HL-60/S4 treated with retinoic acid at 250 ng/mL for 4 days and 3 days (cell line): ENCODE data around the gene SEMA5A.
"Not testable (repeated sequence)": the region's sequence is repeated elsewhere in the genome, so short reads cannot be mapped to it uniquely, and the experiment has no call there.

Experiments used
- in situ Hi-C: fragments of 300-500 bp; cut with MboI; formaldehyde crosslinking; loops from 2 replicates; pipeline ENCODE4 v1.7.0; 2022; ENCODE audit warnings: low sequenced_read_pairs

Gene SEMA5A

DNA sequence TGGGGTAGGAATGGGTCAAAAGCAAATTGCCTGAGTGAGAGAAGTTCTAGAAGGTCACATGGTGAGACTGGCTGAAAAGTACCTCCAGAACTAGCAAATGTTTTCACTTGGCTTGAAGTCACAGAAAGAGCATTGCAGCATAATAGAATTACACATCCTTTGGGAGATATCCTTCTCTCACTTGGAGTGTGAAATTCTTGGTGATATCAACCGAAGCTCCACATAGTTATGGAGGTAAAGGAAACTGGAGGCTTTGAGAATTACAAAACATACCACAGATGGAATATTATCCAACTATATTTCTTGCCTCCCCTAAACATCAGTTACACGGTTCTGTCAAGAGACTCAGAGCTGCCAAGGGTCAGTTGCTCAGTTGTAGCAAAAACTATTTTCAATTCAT is 182.4 kb downstream of the SEMA5A start:
- in situ Hi-C loops = no loop called here

DNA sequence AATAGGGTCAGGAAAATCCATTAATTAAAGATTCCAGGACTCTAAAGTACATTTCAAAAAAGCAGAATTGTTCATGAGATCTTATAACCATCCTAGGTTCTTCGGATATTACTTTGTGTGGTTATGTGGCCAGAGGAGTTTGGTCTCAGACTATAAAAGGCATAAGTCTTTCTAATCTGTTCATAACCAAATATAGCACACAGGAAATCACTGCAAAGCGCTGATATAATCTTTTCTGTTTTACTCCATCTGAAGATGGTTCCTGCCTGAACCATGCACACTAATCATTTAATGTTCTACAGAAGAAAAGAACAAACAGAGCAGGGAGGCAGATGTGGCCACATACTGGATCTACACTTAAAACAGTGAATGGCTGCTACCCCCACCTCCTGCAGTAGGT is 182.8 kb downstream of the SEMA5A start:
- in situ Hi-C loops = no loop called here

DNA sequence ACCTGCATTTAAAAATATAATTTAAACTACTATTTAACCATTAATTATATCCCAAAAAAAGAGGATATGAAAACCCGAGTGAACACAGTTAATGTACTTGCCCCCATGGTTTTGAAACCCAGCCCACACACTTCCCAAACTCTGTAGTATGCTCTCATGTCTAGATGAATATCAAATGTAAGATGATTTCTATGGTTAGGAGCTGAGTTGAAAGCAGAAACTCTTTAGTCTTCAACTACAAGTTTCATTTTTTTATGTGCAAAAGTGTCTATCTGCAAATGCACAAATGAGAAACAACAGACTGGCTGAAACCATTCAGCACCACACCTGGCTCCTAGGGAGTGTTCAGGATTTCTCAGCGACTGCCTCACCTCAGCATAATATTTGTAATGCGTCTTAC is 183.3 kb downstream of the SEMA5A start:
- in situ Hi-C loops = no loop called here

DNA sequence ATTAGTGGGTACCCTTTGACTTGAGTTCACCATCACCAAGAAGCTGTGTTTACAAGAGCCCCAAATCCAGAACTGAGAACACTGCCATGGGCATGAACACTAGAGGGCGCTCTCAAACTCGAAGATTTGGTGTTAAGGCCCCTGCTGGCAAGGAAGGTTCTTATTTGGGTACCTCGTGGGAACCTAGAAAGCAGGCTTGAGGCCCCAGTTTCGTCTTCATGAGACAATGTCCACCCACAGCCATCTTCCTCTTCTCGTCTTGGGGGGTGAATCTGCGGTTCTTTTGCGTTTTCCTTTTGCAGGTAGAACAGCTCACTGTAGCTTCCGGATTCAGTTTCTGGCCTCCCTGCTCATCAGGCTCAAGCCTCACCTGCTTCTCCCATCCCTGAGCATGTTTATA is 184.0 kb downstream of the SEMA5A start:
- in situ Hi-C loops = no loop called here

DNA sequence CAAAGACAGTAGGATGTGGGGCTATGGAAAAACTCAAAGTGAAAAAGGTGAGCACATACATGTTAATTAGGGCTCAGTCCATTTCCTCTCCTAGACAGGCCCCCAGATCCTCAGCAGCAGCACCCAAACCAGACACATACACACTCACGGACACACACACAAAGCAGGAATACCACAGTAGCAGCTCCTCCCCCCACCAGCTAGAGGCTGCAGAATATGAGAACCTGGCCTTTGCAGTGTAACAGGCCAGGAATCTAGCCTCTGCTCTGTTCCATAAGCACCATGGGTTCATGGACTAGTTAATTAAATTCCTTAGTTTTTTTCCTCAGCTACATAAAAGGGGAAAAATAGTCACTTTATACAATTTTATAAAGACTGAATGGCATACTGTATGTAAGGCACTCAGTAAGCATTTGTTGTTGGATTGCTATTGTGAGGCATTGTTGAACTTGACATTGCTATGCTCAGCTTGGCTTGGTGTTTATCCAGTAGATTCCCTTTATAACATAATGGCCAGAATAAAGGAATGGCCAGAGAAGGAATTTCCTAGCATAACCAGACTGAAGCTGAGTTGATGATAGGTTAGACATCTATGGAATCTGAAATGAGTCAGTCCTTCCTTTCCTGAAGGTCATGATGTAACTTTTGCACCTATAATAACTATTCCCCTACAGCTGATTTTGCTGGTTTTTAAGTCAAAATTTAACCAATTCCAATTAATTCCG is 186.8 kb downstream of the SEMA5A start:
- in situ Hi-C loops = no loop called here

DNA sequence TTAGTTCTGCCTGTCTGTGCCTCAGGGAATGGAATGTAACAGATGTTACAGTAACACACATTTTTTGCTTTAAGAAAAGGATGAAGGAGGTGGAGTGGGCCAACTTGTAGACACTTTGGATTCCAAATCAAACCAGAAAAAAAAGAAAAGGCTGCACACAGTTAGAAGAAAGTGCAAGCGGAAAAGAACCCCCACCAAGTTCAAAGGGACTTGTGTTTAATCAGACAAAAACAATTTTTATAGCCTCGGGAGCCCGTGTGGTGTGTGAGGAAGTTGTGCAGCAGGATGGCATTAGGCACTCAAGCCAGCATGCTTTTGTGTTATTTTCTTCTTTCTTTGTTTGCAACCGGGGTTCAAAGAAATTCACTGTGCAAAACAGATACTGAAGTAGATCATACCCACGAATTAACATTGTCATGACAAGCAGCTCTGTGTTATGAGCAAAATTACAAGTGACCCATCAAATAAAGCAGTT is 189.5 kb downstream of the SEMA5A start:
- in situ Hi-C loops = no loop called here

DNA sequence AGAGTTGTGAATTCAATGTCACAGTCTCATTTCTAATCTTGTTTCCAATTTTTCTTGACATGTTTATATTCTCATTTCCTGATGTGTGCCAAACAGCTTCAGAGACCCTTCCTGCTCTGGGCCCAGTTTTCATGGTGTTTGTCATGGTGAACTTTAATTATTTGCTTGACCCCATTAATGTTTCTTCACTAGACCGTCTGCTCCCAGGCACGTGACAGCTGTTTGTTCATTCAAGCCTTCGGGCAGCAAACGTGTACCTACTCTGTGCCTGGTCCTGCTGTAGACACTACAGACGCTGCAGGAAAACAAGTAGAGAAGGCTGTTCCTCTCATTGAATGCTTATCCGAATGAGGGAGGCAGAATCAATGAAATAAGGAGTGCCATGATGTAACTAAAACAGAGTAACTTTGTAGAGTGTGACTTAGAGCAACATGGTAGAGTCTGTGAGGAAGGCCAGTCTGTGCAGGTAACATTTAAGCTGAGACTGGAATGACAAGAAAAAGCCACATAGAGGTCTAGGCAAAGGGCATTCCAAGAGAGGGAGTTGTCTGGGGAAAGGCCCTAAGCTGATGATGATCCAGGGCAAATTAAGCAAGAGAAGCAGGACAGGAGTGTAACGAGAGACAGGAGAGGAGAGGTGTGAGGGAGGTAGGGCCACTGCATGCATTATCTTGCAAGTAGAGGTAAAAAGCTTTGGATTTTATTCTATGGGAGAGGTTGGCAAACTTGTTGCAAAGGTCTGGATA is 191.4 kb downstream of the SEMA5A start:
- in situ Hi-C loops = no loop called here

DNA sequence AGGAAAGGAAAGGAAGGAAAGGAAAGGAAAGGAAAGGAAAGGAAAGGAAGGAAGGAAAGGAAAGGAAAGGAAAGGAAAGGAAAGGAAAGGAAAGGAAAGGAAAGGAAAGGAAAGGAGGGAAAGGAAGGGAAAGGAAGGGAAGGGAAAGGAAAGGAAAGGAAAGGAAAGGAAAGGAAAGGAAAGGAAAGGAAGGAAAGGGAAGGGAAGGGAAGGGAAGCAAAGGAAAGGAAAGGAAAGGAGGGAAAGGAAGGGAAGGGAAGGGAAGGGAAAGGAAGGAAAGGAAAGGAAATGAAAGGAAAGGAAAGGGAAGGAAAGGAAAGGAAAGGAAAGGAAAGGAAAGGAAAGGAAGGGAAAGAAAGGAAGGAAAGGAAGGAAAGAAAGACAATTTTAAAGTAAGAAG is 192.8 kb downstream of the SEMA5A start:
- in situ Hi-C loops = not testable (repeated sequence)

DNA sequence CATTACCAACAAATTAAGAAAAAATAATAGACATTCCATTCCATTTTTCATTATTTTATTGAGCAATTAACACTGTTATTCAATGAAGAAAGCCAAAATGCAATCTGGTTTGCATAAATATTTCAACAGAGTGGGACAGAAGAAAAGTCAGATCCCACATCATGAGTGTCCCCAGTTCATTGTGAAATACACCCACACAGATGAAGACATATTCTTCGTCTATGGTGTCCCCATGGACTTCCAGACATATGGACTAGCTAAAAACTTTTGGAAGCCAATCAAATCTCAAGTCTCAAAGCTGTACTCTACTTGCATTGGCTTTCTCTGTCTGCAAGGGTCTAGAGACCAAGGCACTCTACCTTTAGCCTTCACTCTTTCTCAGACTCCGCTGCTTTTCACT is 194.3 kb downstream of the SEMA5A start:
- in situ Hi-C loops = no loop called here

DNA sequence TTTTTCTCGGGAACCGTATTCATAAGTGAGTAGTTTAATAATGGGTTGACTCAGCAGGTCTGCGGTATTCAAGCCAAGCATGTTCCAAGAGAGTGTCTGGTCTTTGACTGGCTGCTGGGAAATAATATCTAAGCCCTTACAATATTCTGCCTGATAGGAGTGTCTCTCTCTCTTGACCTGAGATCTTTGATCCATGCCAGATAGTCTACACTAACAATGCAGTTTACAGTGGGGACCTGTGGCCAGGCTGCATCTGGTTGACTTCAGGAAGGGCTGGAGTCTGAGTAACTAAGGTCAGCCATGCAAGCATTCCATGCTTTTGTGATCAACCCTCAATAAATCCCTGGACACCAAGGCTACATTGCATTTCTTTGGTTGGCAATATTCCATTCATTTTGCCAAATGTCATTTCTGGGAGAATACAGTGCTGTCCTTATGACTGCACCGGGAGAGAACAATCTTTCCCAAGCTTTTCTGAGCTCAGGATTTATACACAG is 195.5 kb downstream of the SEMA5A start:
- in situ Hi-C loops = no loop called here

DNA sequence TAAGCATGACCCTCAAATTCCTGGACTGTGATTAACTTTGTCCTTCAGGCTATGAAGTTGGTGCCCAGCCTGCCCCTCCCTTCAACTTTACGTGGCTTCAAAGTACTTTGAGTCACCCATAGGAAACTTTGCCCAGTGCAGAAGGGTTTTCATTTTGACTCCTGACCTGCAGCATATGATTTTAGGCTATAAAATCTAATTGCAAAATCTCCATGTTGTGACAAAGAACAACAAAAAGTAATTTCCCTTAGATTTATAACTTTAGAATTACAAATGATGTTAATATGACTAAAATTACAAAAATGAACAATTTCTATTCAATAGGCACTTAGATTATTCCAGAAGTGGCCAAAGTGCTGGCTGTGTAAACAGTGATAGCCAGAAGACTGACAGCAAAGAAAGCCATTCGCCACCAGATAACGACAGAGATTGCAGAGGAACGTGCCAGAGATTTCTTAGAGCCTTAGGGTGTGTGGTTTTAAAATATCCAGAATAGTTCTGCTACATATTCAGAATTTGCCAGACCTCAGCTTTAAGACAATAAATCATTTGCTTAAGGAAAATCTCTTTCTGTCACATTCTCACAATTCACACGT is 197.4 kb downstream of the SEMA5A start:
- in situ Hi-C loops = no loop called here

DNA sequence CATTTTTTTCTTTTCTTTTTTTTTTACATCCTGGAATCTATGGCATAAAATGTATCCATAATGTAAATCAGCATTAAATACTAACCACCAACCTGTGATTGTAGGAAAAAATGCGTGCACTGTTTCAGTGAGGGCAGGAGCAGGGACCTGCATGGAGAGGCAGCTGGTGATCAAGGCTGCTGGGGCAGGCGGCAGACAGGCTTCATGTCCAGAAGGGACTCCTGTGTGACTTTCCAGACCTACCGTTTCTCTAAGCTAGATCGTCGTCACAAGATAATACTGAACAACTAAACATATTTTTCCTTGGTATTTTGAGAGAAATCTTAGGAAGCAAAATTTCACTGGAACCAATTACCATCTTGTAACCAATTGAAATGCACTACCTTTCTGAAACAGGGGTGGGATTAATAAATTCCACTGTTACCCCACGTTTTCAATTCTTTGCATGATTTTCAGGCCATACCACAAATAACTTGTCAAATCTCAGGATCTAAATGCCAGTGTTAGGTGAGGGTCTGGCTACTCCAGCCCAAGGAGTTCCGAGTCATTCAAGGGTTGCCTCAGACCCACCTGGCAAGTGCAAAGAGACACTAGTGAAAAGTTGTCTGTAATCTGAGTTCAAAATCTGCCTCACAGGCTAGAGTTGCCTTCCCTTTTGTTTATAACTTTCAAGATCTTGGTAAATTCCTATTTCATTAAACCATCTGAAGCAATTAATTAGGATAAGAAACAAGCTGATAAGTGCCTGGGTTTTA is 198.2 kb downstream of the SEMA5A start:
- in situ Hi-C loops = no loop called here

DNA sequence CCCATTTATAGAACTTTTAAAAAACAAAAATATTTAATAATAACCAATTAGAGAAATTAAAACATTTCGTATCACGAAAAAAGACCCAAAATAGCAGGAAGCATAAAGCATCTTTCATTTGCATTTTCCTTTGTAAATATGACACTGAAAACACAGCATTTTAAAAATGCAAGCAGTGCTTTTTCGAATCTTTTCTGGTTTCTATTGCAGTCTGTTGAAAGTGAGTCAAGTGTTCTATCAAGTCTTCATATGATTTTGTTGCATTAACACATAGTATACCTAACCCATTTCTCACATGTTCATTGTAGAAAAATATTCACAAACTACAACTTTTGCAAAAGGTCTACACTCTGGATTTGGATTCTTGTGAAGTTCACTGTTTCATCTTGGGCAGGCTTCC is 198.8 kb downstream of the SEMA5A start:
- in situ Hi-C loops = no loop called here

DNA sequence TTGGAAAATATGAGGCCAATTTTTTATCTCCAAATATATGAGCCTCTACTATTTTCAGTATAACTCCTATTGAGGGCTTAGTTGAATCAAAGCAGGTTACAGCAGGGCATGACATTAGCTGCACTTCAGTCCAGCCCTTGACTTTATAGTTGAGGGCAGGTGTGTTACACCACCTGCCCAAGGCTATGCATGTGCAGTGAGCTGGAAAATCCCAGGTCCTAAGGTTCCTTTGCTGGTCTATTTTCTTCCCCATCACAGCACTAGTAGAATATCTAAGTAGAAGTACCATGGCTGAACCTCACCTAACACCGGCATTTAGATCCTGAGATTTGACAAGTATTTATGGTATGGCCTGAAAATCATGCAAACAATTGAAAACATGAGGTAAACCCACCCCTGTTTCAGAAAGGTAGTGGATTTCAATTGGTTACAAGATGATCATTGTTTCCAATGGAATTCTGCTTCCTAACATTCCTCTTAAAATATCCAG is 201.1 kb downstream of the SEMA5A start:
- in situ Hi-C loops = no loop called here

DNA sequence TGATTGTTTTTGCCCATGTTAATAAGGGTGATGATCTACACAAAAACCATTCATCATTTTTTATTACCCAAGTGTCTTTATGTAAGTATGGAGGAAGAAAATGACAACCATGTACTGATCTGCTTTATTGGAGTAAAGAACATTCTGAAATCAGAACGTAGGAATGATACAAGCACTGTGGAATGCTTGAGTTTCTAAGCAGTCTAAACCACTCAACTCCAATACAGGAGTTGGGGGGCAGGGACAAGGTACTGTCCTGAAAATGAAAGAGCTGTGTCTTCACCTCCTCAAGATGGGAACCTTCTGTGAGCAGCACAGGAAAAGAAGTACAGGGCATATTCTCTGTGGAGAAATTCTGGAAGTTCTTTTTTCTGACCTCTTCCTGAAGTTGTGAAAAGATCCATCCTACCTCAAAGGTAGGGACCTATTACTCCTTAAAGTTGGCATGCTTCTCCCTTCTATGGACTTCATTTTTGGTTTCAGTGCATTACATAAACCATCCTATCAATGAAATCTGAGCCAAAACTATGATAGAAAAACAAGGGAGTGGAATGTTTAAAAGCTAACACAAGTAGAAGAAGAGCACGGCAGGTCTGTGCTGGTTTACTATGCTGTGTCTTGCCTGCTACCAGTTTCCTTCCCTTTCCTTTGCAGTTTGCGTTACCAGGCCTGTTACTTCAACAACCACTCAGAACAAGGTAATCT is 202.6 kb downstream of the SEMA5A start:
- in situ Hi-C loops = no loop called here

DNA sequence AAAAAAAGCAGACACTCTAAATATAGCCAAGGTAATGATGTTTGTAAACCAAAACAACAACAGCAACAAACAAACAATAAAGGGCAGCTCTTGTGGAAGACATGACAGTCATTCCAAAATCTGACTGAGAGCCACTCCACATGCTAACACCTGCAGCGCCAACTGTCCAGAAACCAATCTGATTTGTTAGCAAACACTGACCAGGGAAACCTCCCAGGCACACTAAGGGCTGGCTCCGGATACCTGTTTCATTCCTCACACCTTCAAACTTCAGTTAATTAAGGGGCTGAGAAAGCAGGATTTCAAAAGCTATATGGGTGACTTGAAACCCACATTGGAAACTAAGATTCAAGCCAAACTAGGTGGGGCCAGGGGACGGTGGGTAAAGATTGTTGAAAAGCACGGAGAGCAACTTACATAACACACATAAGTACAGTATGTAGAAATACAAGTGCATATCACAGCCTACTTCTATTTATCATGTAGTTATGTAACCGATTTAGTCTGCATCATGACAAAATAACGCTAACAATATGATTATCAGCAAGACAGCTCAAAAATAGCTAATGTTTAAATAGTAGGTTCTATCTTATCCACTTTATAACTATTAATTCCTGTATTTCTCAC is 203.6 kb downstream of the SEMA5A start:
- in situ Hi-C loops = no loop called here

DNA sequence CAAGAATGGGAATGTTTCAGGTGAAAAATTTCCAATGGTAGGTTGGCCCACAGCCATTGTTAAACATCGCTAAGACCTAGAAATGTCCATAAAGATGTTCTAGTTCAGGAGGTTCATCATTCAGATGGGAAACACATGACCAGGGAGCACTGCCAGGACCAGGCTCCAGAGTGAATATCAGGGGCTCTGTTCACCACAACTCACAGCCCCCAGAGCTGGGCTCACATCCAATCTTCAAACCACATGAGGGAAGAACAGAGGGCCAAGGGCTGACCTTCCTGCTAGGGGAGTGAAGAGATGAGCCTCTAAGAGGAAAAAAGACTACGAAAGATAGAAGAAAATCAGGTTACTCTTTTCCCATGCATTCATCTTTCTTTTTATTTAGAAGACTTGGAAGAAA is 205.8 kb downstream of the SEMA5A start:
- in situ Hi-C loops = no loop called here

DNA sequence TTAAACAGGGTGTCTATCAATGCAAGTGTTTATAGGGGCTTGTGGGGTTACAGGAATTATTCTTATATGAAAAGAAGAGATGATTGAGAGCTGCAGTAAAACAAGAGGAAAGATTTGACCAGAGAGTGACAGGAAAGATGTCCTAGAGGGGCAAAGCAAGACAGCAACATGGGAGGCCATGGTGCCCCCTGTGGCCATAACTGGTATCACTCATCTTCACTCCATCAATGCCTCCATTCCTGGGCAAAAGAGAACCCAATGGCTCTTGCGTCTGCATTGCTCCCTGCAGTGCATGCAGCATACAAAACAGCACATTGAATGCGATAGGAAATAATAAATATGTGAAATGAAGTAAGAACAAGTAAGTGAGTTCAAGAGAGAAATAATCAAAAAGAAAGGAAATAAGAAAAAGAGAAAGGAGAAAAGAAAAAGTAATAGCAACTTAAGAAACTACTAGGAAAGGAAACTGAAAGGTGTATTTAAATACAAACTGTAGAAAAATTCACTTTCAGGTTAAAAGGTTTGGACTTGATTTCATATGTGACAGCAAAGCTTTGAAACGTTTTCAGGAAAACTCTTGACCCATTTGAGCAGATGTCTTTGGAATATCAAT is 206.6 kb downstream of the SEMA5A start:
- in situ Hi-C loops = no loop called here

DNA sequence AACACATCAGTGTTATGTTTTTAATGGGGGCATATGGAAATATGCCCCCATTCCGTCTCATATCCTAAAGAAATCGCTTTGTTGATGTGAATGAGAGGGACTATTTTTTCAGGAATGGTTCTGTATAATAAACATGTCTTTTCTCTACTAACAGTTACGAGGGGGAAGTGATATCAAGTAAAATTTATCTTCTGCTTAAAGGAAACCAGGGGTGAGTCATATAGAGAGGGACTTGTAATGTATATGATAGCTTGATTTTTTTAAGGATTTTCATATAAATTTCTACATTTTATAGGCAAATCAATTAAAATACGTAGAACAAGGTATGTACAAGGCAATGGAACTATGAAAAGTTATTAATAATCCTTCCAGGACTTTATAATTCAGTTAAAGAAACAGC is 207.1 kb downstream of the SEMA5A start:
- in situ Hi-C loops = no loop called here
